GM15510 (cell line): ENCODE results near the gene OTOA.

ENCODE experiments used
- POLR2A ChIP-seq: IDR thresholded peaks from 3 replicates; pipeline ENCODE4 v1.6.1; 2011; ENCODE audit warnings: borderline replicate concordance; ENCODE audit not compliant: insufficient read length; ENCODE audit errors: extremely low read depth

Gene OTOA

DNA sequence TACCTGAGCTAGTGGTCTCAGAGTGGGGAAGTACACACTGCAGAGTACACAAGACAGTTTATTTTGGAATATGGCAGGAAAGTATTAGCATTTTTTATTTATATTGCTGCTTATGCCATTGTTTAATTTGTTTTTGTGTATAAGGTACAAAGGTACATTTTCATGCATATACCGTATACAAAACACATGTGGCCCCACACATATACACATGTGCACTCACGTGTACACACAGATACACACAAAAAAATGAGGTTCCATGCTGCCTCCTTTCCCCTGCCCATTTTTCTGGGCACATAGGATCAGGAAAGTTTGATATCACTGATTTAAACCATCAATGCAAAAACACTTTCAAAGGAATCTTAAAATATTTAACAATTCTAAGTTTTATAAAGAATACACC is 24.3 kb upstream of the OTOA start:
- TF ChIP-seq POLR2A, result no peak

DNA sequence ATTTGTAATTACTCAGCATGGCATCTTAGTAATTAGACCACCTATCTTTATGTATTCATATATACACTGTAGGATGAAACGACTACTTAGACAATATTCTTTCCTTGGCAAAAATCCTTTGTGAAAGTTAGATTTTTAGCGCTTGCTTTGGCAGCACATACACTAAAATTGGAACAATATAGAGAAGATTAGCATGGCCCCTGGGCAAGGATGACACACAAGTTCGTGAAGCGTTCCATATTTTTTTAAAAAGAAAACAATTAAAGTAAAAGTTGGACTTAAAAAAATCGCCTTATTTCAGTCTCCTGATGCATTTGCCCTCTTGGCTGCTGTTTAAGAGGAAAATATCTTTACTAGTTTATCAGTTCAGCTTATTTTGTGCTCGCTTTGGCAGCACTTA is 21.9 kb upstream of the OTOA start:
- TF ChIP-seq POLR2A, result no peak

DNA sequence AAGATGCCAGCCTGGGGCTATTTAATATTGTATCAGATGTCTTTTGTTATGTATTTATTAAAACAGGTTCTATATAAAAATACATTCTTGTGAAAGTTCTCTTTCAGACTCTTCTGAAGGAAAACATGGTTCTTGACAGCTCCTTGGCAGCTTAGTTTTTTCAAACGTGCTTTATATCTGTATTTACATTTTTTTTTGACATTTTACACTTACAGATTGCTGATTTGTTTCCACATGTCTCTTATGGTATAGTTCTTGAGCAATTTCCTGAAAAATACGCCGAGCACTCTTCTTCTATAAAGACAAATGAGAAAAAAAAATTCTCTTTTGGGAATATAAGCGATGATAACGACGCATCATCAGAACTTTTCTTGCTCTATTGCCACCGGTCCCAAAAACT is 20.9 kb upstream of the OTOA start:
- no peak for TF ChIP-seq POLR2A

DNA sequence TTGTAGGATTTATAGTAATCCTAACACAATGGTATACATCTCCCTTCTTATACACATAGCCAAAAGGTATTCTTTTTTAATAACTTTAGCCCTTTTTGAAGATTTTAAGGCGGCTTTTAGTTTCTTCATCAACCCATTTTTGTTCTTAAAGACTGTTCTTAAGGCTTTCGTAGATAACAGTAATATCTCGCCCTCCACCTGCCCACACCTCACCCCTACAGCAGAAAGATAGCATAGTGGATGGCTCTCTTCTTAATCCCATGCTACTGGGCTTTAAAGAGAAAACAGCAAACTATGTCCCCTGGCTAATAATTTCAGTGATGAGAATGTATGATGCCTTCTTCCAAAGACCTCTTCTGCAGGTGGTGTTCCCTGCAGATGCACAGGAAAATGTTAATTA is 20.0 kb upstream of the OTOA start:
- no peak for TF ChIP-seq POLR2A

DNA sequence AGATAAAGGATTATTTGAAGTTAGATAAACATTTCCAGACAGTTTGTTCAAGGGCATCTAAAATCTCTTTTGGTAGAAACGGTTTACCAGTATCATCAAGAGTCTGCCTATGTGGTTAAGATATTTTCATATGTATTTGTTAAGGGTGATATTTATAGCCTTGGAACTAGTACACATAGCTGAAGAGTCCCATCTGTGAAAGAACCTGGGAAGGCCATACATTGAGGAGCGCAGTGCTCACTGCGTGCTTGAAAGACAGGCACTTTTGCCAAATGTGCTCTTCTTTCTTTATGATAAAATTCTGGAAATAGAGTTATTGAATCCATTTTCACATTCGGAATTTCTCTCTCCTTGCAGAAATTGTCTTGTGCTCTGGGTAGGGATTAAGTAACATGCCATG is 19.1 kb upstream of the OTOA start:
- no peak for TF ChIP-seq POLR2A

DNA sequence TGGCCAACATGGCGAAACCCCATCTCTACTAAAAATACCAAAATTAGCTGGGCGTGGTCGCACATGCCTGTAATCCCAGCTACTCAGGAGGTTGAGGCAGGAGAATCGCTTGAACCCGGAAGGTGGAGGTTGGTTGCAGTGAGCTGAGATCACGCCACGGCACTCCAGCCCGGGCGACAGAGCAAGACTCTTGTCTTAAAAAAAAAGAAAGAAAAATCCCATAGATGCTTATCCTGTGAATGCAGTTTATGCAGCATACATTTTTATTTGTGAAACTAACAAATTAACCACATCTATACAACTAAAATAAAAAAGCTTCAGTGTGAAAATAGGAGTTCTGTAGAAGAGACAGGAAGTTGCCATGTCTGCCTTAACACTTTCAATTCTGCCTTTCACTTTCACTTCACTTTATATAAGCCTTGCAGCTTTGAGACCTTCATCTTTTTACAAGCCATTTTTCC is 18.5 kb upstream of the OTOA start:
- no peak for TF ChIP-seq POLR2A

DNA sequence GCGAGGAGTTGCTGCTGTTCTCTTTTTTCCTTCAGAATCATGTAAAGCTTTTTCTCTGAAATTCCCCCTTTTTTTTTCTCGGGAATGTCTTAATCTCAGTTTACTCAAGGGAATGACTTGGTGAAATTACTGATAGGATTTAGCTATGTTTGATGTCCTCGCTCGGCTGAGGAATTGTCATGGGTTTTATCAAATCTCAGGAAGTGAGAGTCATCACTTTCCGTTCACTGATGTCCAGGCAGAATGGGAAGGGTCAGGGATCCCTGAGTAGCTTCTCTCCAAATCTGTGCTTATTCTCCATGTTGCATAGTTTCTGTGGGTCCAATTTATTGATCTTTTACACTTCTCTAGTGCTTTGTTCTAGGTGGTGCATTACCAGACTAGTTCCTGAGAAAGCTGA is 17.7 kb upstream of the OTOA start:
- TF ChIP-seq POLR2A, result no peak

DNA sequence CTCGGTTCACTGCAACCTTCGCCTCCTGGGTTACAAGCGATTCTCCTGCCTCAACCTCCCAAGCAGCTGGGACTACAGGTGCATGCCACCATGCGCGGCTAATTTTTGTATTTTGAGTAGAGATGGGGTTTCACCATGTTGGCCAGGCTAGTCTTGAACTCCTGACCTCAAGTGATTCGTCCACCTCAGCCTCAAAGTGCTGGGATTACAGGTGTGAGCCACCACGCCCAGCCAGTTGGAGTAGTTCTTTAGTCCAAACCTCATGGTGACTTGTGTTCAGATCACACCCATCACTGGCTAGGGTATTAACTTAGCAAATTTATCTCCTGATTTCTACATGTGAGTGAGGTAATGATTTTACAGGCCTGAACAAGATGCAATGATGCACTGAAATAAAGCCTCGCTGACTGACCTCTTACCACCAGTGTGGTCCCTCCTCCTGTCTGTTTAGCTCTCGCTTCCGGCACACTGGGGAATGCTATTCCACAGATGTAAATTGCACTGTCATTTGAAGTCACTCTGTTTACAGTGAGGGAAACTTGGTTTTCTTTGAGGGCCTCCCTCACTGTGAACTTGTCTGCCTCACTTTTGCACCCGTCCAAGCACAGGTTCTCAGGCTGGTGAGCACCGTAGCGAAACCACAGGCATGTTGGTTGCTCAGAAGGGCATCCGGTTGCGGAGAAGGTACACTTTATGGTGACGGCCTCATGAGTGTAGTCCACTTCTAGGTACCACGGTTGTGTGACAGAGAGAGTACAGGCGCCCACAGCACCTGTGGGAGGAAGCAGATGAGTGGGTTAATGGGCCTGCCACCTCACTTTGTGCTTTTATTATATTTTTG is 16.8 kb upstream of the OTOA start:
- no peak for TF ChIP-seq POLR2A

DNA sequence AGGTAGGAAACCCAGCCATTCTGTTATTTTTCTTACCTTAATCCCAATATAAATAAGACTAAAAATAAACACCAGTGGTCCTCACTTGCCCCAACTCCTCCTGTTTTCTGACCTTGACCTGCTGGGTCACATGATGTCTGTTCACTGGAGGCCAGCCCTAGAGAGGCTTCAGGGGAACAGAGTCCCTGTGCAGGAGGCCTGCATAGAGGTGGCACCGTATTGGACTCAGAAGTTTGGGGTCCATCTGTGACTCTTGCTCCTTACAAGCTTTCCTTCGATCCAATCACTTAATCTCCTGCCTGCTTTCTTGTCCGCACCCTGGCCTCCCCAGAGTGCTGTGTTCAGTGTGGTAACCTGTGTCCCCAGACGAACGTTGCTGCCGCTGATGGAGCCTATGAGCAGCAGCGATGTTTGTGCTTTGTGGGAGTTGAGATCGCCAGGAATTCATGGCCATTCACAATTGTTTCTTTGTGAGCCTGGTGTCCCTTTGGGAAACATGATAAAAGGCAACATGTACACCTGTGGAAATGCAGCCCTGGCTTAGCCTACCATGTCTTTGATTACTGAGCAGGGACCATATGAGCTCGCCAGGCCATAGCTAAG is 16.1 kb upstream of the OTOA start:
- TF ChIP-seq POLR2A, result no peak

DNA sequence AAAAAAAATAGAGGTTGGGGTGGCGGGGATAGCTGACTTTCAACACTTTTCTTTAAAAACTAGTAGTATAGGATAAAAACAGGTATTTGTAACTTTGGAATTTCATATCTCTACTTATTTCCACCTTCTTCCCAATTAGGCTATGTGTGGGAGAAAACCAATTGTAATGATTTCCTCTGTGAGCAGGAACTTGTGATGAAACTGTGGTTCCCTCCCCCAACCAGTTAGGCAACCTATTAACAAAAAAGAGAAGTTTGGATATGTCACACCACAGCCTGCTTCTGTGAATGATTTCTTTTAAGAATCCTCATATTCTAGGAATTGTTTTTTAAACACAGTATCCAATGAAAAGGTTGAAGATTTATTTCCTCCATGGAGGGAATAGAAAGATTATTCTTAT is 13.2 kb upstream of the OTOA start:
- TF ChIP-seq POLR2A, result no peak

DNA sequence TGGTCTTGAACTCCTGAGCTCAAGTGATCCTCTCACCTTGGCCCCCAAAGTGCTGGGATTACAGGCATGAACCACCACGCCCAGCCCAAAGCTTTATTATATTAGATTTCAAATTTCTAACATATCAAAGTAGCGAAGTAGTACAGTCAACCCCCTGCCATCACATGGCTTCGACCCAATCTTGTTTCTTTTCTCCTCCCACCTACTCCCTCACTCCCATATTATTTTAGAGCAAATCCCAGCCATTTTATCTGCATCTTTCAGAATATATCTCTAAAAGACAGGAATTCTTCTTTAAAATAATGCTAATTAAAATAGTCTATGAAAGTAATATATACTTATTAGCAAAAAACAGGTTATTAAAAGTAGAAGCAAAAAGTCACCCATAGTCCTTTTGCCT is 12.3 kb upstream of the OTOA start:
- TF ChIP-seq POLR2A, result no peak

DNA sequence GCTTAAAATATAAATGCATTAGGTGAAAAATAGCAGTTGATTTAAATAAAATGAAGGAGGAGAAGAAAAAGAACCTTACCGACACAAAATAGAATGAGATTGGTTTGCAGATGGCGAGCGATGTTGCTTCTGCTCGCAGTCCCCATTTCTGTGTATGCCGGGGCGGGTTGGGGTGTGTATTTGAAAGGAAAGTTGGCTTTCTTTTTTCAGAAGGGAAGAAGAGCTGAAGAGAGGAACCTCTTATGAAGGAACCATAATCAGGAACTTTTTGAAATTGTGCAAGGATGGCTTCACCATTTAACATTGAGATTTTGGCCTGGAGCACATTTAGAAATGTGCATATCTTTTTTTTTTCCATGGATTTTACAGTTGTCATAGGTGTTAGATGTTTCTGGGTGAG is 11.3 kb upstream of the OTOA start, which contains the start of gene IGSF6:
Gene IGSF6, minus strand, starts transcription at position 156 of the 400 bp plus-strand sequence. Its CDS starts 10 bp downstream, at position 146.
- TF ChIP-seq POLR2A, result no peak

DNA sequence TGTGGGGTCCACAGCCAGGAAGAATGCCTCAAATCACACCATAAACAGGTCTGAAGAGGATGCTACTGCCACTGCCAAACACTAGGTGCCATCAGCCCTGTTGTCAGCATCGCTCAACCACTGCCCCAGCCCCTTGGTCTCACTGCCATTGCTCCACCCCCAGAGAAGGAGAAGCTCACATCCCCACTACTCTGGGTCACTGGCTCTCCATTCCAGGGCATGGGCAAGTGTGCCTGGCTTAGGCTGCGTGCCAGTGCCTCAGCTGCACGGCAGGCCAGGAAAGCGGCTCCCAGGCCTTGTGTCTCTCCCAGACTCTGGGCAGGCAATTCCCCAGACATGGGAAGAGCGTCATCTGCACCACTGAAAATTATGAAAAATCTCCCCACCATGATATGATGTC is 10.2 kb upstream of the OTOA start:
- no peak for TF ChIP-seq POLR2A

DNA sequence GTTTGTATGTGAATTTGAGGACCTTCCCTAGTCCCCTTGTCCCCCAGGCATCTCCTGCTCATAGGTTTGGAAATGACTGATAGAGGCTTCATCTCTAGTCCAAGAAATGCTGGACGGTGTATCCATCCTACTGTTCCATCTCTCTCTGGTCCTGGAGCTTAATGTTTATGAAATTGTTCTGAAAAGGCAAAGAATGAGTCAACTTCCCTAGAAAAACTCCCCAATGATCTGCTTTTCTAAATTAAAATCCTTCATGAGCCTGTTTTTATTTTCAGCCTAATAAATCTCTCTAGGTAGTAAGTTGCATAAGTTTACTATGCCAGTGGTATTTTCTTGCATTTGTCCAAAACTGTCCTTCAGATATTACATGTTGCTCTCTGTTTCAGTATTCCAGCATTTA is 9.3 kb upstream of the OTOA start:
- no peak for TF ChIP-seq POLR2A

DNA sequence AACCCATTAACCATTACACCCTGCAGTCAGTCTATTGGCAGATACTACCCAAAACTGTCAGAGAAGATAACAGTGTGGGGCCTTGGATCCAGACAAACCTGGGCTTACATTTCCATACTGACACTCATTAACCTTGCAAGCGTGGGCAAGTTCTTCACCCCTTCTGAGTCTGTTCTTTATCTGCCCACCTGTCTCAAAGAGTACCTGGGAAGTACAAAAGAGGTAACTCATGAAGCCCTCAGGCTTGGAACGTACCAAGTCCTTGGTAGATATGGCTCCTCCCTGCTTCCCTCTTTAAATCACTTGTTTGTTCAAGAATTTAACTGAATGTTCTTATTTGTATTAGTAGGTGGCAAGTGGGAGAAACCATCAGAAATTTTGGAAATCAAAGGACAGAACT is 8.9 kb upstream of the OTOA start:
- TF ChIP-seq POLR2A, result no peak

DNA sequence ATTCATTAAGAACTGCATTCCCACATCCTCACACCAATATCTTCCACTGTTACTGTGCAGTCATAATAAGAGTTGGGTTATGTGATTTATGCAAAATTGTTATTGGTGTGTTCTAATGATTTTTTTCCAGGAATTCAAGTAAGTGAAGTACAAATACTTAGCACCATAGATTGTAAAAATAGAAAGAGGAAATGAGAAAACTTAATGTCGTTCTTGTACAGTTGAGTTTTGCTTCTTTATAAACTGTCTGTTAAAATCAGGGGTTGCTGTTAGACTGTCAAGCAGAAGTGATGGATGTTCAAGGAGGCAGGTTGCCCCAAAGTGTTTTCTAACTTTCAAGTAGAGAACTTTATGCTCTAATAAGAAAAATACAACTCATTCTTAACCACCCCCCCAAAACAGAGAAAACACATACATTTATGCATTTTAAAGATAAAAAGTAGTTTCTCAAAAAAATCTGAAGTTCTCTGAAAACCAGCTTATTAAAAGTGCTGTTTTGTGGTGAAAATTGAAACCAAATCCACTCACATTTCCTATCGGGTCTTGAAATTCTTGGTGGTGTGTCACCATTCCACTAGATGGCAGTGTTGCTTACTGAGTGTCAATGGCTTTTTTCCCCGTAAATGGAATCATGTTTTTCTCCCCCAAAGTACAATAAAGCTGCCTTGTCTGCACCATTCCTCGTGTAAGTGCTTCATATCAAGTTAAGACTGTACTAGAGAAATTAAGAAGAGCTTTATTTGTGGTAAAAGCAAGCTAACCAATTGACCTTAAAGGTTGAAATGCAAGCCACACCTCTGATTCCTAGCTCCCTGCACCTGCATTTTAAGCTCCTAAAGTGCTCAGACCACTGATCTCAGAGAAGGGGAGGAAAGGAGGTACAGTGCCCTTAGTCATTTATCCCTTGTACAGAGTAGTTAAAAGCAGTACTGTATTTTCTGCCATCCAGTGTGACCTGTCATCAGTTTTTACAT is 6.7 kb upstream of the OTOA start:
- TF ChIP-seq POLR2A, result no peak

DNA sequence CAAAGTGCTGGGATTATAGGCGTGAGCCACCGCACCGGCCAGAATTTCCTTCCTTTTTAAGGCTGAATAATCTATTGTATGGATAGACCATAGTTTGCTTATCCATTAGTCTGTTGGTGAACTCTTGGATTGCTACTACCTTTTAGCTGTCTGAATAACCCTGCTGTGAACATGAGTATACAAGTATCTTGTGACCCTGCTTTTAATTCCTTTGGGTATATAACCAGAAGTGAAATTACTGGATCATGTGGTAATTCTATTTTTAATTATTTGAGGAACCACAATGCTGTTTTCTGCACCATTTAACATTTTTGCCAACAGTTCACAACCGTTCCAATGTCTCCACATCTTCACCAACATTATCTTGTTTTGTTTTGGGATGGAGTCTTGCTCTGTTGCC is 4.6 kb upstream of the OTOA start:
- no peak for TF ChIP-seq POLR2A
